HEK293 (cell line): ENCODE measurements around the gene SRF.

Source experiments
- CTCF ChIA-PET: fragments of 350-600 bp; formaldehyde crosslinking; extraction: SDS; loops from one replicate; lab custom pipeline; 2021; ENCODE audit warnings: antibody characterized with exemption; lab: Yijun Ruan, JAX
- POLR2A ChIA-PET: fragments of 300-600 bp; formaldehyde crosslinking; extraction: SDS; loops from one replicate; lab custom pipeline; 2020; ENCODE audit warnings: antibody characterized with exemption, inconsistent platforms; lab: Yijun Ruan, JAX
- H3K27ac ChIP-seq: fragments of 200-500 bp; sonication (Bioruptor generic); 2 replicates; pipeline ENCODE4 v1.5.1; 2014; ENCODE audit warnings: low read depth, low read length, control low read depth, inconsistent platforms; ENCODE audit errors: extremely low read depth
- H3K36me3 ChIP-seq, 2 experiments: fragments of 200-500 bp in 1 of 2; sonication (Bioruptor generic) in 1 of 2; 1 replicate in 1 of 2; 2 replicates in 1 of 2; pipeline ENCODE4 v1.5.1; 2014 to 2017; ENCODE audit warnings: inconsistent platforms in 2 of 2, low read length in 2 of 2; ENCODE audit not compliant: control insufficient read depth in 2 of 2, insufficient read depth in 1 of 2
- H3K4me1 ChIP-seq: fragments of 200-500 bp; sonication (Bioruptor generic); 2 replicates; pipeline ENCODE4 v1.5.1; 2014; ENCODE audit warnings: mild to moderate bottlenecking, low read length, inconsistent platforms; ENCODE audit not compliant: control insufficient read depth, insufficient read depth
- H3K4me3 ChIP-seq: 2 replicates; pipeline ENCODE4 v1.5.1; 2011; ENCODE audit warnings: low read depth, mild to moderate bottlenecking, control low read depth, low read length, moderate library complexity
- H3K9me3 ChIP-seq: fragments of 200-500 bp; sonication (Bioruptor generic); 2 replicates; pipeline ENCODE4 v1.5.1; 2014; ENCODE audit warnings: low read depth, low read length, inconsistent platforms; ENCODE audit not compliant: control insufficient read depth, insufficient read depth
- BCL6B ChIP-seq: fragments of 450-650 bp; formaldehyde crosslinking; IDR thresholded peaks from 2 replicates; pipeline ENCODE4 v1.5.1; 2017; ENCODE audit warnings: missing biosample characterization, missing genetic modification characterization
- EGR2 ChIP-seq: fragments of 450-650 bp; formaldehyde crosslinking; IDR thresholded peaks from 2 replicates; pipeline ENCODE4 v1.5.1; 2016; ENCODE audit warnings: low read depth, missing biosample characterization, missing genetic modification characterization
- INSM2 ChIP-seq: fragments of 450-650 bp; formaldehyde crosslinking; IDR thresholded peaks from 2 replicates; pipeline ENCODE4 v1.5.1; 2016; ENCODE audit warnings: missing biosample characterization, missing genetic modification characterization
- SCRT2 ChIP-seq: fragments of 450-650 bp; formaldehyde crosslinking; IDR thresholded peaks from 2 replicates; pipeline ENCODE4 v1.5.1; 2016; ENCODE audit warnings: missing biosample characterization, missing genetic modification characterization
- SP7 ChIP-seq: fragments of 450-650 bp; formaldehyde crosslinking; IDR thresholded peaks from 2 replicates; pipeline ENCODE4 v1.5.1; 2016; ENCODE audit warnings: missing biosample characterization, missing genetic modification characterization
- ZBTB8A ChIP-seq: fragments of 450-650 bp; formaldehyde crosslinking; IDR thresholded peaks from 2 replicates; pipeline ENCODE4 v1.5.1; 2016; ENCODE audit warnings: missing biosample characterization, missing genetic modification characterization
- ZNF132 ChIP-seq: fragments of 450-650 bp; formaldehyde crosslinking; IDR thresholded peaks from 2 replicates; pipeline ENCODE4 v1.5.1; 2017; ENCODE audit warnings: missing biosample characterization, missing genetic modification characterization, borderline replicate concordance
- ZNF133 ChIP-seq: fragments of 450-650 bp; formaldehyde crosslinking; IDR thresholded peaks from 2 replicates; pipeline ENCODE4 v1.5.1; 2016; ENCODE audit warnings: missing biosample characterization, missing genetic modification characterization
- ZNF140 ChIP-seq: fragments of 450-650 bp; formaldehyde crosslinking; IDR thresholded peaks from 2 replicates; pipeline ENCODE4 v1.5.1; 2016; ENCODE audit warnings: missing biosample characterization, missing genetic modification characterization
- ZNF157 ChIP-seq: fragments of 450-650 bp; formaldehyde crosslinking; IDR thresholded peaks from 2 replicates; pipeline ENCODE4 v1.5.1; 2016; ENCODE audit warnings: missing biosample characterization, missing genetic modification characterization
- ZNF175 ChIP-seq: fragments of 450-650 bp; formaldehyde crosslinking; IDR thresholded peaks from 2 replicates; pipeline ENCODE4 v1.5.1; 2016; ENCODE audit warnings: missing biosample characterization, missing genetic modification characterization
- ZNF184 ChIP-seq: fragments of 450-650 bp; IDR thresholded peaks from 2 replicates; pipeline ENCODE4 v1.5.1; 2018; ENCODE audit warnings: missing biosample characterization, mild to moderate bottlenecking, missing genetic modification characterization
- ZNF2 ChIP-seq: fragments of 450-650 bp; formaldehyde crosslinking; IDR thresholded peaks from 2 replicates; pipeline ENCODE4 v1.5.1; 2016; ENCODE audit warnings: missing biosample characterization, missing genetic modification characterization
- ZNF274 ChIP-seq, 2 experiments: fragments of 200-500 bp in 1 of 2; fragments of 450-650 bp in 1 of 2; sonication (Bioruptor generic) in 1 of 2; formaldehyde crosslinking in 1 of 2; IDR thresholded peaks; 2 replicates each; pipeline versions ENCODE4 v1.5.1 to v1.6.1; 2014 to 2016; ENCODE audit warnings: borderline replicate concordance in 1 of 2, inconsistent platforms in 1 of 2, low read length in 1 of 2, missing biosample characterization in 1 of 2, missing genetic modification characterization in 1 of 2
- ZNF280C ChIP-seq: fragments of 450-650 bp; formaldehyde crosslinking; IDR thresholded peaks from 2 replicates; pipeline ENCODE4 v1.5.1; 2016; ENCODE audit warnings: missing biosample characterization, missing genetic modification characterization
- ZNF335 ChIP-seq: fragments of 450-650 bp; formaldehyde crosslinking; conservative IDR thresholded peaks from 2 replicates; pipeline ENCODE4 v1.5.1; 2016; ENCODE audit warnings: missing biosample characterization, missing genetic modification characterization
- ZNF416 ChIP-seq: fragments of 450-650 bp; formaldehyde crosslinking; IDR thresholded peaks from 2 replicates; pipeline ENCODE4 v1.5.1; 2016; ENCODE audit warnings: missing biosample characterization, missing genetic modification characterization
- ZNF449 ChIP-seq: fragments of 450-650 bp; formaldehyde crosslinking; IDR thresholded peaks from 2 replicates; pipeline ENCODE4 v1.5.1; 2017; ENCODE audit warnings: missing biosample characterization, mild to moderate bottlenecking, missing genetic modification characterization, moderate library complexity
- ZNF48 ChIP-seq: fragments of 450-650 bp; formaldehyde crosslinking; IDR thresholded peaks from 2 replicates; pipeline ENCODE4 v1.5.1; 2016; ENCODE audit warnings: missing biosample characterization, missing genetic modification characterization
- ZNF501 ChIP-seq: fragments of 450-650 bp; formaldehyde crosslinking; IDR thresholded peaks from 2 replicates; pipeline ENCODE4 v1.5.1; 2016; ENCODE audit warnings: missing biosample characterization, missing genetic modification characterization
- ZNF624 ChIP-seq: fragments of 450-650 bp; formaldehyde crosslinking; IDR thresholded peaks from 2 replicates; pipeline ENCODE4 v1.5.1; 2017; ENCODE audit warnings: missing biosample characterization, missing genetic modification characterization
- ZNF692 ChIP-seq: fragments of 450-650 bp; formaldehyde crosslinking; IDR thresholded peaks from 2 replicates; pipeline ENCODE4 v1.5.1; 2016; ENCODE audit warnings: missing biosample characterization, missing genetic modification characterization
- ZNF76 ChIP-seq: fragments of 450-650 bp; formaldehyde crosslinking; IDR thresholded peaks from 2 replicates; pipeline ENCODE4; 2016; ENCODE audit warnings: low read depth, missing biosample characterization, missing genetic modification characterization, borderline replicate concordance
- ZNF837 ChIP-seq: fragments of 450-650 bp; formaldehyde crosslinking; IDR thresholded peaks from 2 replicates; pipeline ENCODE4 v1.5.1; 2016; ENCODE audit warnings: missing biosample characterization, missing genetic modification characterization
- ZNF843 ChIP-seq: fragments of 450-650 bp; formaldehyde crosslinking; IDR thresholded peaks from 2 replicates; pipeline ENCODE4 v1.5.1; 2016; ENCODE audit warnings: missing biosample characterization, missing genetic modification characterization
- ZSCAN16 ChIP-seq: fragments of 450-650 bp; formaldehyde crosslinking; IDR thresholded peaks from 2 replicates; pipeline ENCODE4 v1.5.1; 2016; ENCODE audit warnings: missing biosample characterization, missing genetic modification characterization
- ZSCAN18 ChIP-seq: fragments of 450-650 bp; formaldehyde crosslinking; IDR thresholded peaks from 2 replicates; pipeline ENCODE4 v1.5.1; 2016; ENCODE audit warnings: missing biosample characterization, missing genetic modification characterization

The SRF gene

GRCh38 chr6:43205849-43206248, 34.8 kb downstream of the SRF start:
- Histone ChIP-seq H3K36me3 (peaks cover 0 to 5% of the 10 kb centered on the region in 2 experiments; a peak in 2 of 3 replicates), H3K4me1 (no peaks in the 10 kb centered on the region), H3K27ac (no peak overlapping the region), H3K4me3 (no peak overlapping the region), H3K9me3 (no peaks in the 10 kb centered on the region)
- ChIA-PET POLR2A (interaction anchor here (0.7 kb wide), 1 partner anchor 134 kb away, joined by 4 read pairs; no protein-coding TSS in a partner anchor), CTCF (no interaction called here)
- no peak for TF ChIP-seq ZNF280C (tag by site-specific recombination)
- no peak for TF ChIP-seq ZNF624
- no peak for TF ChIP-seq ZNF76 (tag by site-specific recombination)
- no peak for TF ChIP-seq ZNF133 (tag by site-specific recombination)
- no peak for TF ChIP-seq ZNF48 (tag by site-specific recombination)
- TF ChIP-seq ZNF184 (tag by site-specific recombination), result no peak
- TF ChIP-seq ZNF335 (tag by site-specific recombination), result no peak
- TF ChIP-seq ZNF274 (IDR thresholded peaks at IDR 0.05; ENCODE audit: low read length), result no peak
- no peak for TF ChIP-seq ZNF274 (tag by site-specific recombination; IDR thresholded peaks at IDR 0.05; ENCODE audit: borderline replicate concordance)
- TF ChIP-seq ZBTB8A (tag by site-specific recombination), result no peak
- TF ChIP-seq BCL6B (tag by site-specific recombination), result no peak
- TF ChIP-seq ZSCAN16 (tag by site-specific recombination), result no peak
- TF ChIP-seq INSM2 (tag by site-specific recombination), result no peak
- TF ChIP-seq ZNF132, result no peak
- TF ChIP-seq ZSCAN18 (tag by site-specific recombination), result no peak
- TF ChIP-seq EGR2 (tag by site-specific recombination), result peak; percentile 18; the same call in 1 of the 2 replicates
- no peak for TF ChIP-seq ZNF501
- TF ChIP-seq SCRT2 (tag by site-specific recombination), result peak; percentile 26; the same call in 1 of the 2 replicates

- ChIA-PET POLR2A (no interaction called here), CTCF (no interaction called here)
- Histone ChIP-seq H3K4me3 (no peak overlapping the region), H3K27ac (no peak overlapping the region), H3K9me3 (no peaks in the 10 kb centered on the region), H3K4me1 (no peaks in the 10 kb centered on the region), H3K36me3 (peaks cover 0 to 3% of the 10 kb centered on the region in 2 experiments; a peak in 2 of 3 replicates)
- TF ChIP-seq ZNF157 (tag by site-specific recombination) (no peak), ZNF837 (no peak), SP7 (tag by site-specific recombination) (no peak), ZNF2 (tag by site-specific recombination) (no peak), ZNF843 (no peak), ZNF133 (tag by site-specific recombination) (no peak), ZNF140 (tag by site-specific recombination) (no peak), ZNF449 (tag by site-specific recombination) (no peak), ZNF175 (tag by site-specific recombination) (no peak), ZNF692 (no peak), ZNF416 (tag by site-specific recombination) (no peak)
These were observed 36.2 kb downstream of the SRF start for GRCh38 chr6:43207286-43207685.
